Measurements from ENCODE around the gene ZNF26.
"Not testable (repeated sequence)": the region's sequence is repeated elsewhere in the genome, so short reads cannot be mapped to it uniquely, and the experiment has no call there.

Gene ZNF26, protein sequence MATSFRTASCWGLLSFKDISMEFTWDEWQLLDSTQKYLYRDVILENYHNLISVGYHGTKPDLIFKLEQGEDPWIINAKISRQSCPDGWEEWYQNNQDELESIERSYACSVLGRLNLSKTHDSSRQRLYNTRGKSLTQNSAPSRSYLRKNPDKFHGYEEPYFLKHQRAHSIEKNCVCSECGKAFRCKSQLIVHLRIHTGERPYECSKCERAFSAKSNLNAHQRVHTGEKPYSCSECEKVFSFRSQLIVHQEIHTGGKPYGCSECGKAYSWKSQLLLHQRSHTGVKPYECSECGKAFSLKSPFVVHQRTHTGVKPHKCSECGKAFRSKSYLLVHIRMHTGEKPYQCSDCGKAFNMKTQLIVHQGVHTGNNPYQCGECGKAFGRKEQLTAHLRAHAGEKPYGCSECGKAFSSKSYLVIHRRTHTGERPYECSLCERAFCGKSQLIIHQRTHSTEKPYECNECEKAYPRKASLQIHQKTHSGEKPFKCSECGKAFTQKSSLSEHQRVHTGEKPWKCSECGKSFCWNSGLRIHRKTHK

DNA sequence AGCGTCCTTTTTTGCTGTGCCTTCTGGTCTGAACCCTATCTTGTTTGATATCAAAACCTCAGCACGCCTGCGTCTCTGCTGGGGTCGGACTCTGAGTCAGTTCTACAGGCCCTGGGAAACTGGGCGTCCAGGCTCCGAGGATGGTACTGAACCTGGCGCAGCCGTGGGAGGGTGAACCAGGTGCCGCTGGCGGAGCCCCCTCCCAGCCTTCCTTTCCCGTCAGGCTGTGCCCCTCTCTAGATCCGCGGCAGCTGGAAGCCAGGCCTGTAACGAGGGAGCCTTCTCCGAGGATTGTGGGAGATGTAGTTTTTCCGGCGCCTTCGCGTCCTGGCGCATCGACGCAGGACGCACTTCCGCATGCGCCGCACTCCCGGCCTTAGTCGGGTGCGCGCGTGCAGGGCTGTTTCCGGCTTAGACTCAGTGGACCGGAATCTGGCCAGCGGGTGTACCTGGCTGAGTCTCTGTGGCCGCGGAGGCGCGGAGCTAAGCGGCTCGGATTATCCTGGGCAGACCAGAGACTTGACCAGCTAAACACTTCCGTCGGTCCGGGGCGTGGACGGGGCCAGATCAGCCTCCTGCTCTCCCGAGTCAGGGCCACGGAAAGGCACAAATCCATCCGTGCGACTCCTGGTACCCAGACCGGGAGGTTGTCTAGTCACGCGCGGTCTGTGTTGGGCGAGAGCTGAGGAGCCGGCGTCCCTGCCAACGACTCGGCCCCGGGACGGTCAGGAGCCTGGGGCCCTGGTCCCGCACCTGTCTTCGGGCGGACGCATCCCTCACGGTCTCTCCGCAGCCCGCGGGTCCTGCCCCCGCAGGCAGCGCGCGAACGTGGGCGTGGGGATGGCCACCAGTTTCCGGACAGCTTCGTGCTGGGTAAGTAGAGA lies at the start of gene ZNF26:
Gene ZNF26, plus strand, starts transcription at position 367 of the 884 bp plus-strand sequence. Its CDS starts 474 bp downstream, at position 841.
- peak within 1 kb of the TSS; percentile 90 for H3K4me3 ChIP-seq (ENCODE audit: low read depth, low read length)
- TF ChIP-seq, protein P1, sequence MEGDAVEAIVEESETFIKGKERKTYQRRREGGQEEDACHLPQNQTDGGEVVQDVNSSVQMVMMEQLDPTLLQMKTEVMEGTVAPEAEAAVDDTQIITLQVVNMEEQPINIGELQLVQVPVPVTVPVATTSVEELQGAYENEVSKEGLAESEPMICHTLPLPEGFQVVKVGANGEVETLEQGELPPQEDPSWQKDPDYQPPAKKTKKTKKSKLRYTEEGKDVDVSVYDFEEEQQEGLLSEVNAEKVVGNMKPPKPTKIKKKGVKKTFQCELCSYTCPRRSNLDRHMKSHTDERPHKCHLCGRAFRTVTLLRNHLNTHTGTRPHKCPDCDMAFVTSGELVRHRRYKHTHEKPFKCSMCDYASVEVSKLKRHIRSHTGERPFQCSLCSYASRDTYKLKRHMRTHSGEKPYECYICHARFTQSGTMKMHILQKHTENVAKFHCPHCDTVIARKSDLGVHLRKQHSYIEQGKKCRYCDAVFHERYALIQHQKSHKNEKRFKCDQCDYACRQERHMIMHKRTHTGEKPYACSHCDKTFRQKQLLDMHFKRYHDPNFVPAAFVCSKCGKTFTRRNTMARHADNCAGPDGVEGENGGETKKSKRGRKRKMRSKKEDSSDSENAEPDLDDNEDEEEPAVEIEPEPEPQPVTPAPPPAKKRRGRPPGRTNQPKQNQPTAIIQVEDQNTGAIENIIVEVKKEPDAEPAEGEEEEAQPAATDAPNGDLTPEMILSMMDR (IDR thresholded peaks at IDR 0.05; ENCODE audit: borderline replicate concordance, insufficient read depth, low read depth, low read length): no peak

DNA sequence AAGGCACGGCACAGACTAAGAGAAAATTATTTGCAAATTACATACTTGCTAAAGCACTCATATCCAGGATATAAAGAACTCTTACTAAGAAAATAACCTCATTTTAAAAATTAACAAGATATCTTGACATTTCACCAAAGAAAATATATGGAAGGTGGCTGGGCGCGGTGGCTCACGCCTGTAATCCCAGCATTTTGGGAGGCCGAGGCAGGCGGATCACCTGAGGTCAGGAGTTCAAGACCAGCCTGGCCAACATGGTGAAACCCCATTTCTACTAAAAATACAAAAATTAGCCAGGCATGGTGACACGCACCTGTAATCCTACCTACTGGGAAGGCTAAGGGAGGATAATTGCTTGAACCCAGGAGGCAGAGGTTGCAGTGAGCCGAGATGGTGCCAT lies 49.2 kb upstream of the ZNF26 start:
- H3K4me3 ChIP-seq (ENCODE audit: low read depth, low read length): not testable (repeated sequence)

DNA sequence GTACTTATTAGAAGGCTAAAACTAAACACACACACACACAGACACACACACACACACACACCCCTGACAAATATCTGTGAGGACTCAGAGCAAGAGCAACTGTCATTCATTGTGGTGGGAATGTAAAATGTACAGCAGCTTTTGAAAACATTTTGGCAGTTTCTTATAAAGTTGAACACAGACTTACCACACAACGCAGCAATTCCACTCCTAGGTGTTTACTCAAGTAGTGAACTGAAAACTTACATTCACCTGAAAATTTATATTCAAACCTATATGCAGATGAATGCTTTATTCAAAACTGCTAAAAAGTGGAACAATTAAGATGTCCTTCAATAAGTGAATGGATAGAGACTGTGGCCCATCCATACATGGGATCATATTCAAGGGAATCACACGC lies 48.7 kb upstream of the ZNF26 start:
- TF ChIP-seq, protein P1 (IDR thresholded peaks at IDR 0.05; ENCODE audit: borderline replicate concordance, insufficient read depth, low read depth, low read length): no peak
- H3K4me3 ChIP-seq (ENCODE audit: low read depth, low read length): no peak overlapping the region

DNA sequence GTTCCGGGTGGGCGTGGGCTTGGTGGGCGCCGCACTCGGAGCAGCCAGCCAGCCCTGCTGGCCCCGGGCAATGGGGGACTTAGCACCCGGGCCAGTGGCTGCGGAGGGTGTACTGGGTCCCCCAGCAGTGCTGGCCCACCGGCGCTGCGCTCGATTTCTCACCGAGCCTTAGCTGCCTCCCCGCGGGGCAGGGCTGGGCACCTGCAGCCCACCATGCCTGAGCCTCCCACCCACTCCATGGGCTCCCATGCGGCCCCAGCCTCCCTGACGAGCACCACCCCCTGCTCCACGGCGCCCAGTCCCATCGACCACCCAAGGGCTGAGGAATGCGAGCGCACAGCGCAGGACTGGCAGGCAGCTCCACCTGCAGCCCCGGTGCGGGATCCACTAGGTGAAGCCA lies 47.4 kb upstream of the ZNF26 start:
- not testable (repeated sequence) for H3K4me3 ChIP-seq (ENCODE audit: low read depth, low read length)

DNA sequence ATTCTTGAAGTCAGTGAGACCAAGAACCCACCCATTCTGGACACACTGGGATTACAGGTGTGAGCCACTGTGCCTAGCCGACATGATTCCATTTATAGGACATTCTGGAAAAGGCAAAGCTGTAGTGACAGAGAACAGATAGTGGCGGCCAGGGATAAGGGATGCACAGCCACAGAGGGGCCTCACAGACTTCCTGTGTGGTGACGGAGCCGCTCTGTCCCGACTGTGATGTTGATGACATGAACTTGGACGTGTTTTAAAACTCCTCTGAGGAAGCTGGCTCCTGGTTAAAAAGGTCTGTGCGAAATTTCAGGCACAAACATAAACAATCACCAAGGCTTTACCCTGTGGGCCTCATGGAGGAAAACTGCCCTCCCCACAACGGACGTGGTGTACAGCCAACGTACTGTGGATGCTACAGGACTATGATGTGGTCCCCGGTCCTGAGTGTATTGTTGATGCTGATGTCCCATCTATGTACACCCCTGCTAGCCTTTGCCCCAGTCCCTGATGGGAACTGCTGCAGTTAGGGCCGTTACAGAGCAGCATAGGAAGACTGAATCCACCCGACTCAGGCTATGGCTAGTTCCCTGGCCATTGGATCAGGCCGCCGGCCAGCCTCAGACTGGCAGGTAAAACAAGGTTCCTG lies 46.0 kb upstream of the ZNF26 start:
- TF ChIP-seq, protein P1 (IDR thresholded peaks at IDR 0.05; ENCODE audit: borderline replicate concordance, insufficient read depth, low read depth, low read length): no peak

DNA sequence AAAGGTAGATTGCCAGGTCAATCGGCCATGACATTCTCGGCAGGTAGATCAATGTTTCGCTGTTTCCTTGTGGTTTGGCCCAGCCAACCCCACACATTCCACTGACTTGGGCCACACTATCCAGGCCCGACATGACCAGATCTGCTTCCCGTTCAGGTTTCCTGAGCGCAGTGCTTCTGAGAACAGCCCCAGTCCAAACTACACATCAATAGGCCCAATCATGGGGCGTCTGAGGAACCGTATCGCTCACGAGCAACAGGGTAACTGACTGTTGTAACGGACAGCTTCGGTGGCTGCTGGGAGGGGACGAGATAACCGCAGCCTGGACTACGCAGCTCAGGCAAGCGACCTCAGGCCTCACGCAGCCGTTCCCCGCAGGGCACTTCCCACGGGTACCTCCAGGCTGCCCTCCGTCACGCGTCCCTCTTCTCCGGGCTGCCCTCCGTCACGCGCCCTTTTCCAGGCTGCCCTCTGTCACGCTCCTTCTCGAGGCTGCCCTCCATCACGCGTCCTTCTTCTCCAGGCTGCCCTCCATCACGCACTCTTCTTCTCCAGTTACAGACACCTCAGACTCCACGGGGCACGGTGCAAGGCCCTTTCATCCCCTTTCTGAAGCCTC lies 44.7 kb upstream of the ZNF26 start:
- TF ChIP-seq, protein P1 (IDR thresholded peaks at IDR 0.05; ENCODE audit: borderline replicate concordance, insufficient read depth, low read depth, low read length): no peak
- no peak overlapping the region for H3K4me3 ChIP-seq (ENCODE audit: low read depth, low read length)

More for the DNA sequence above, 46.0 kb upstream of the ZNF26 start:
- no peak overlapping the region for H3K4me3 ChIP-seq (ENCODE audit: low read depth, low read length)

DNA sequence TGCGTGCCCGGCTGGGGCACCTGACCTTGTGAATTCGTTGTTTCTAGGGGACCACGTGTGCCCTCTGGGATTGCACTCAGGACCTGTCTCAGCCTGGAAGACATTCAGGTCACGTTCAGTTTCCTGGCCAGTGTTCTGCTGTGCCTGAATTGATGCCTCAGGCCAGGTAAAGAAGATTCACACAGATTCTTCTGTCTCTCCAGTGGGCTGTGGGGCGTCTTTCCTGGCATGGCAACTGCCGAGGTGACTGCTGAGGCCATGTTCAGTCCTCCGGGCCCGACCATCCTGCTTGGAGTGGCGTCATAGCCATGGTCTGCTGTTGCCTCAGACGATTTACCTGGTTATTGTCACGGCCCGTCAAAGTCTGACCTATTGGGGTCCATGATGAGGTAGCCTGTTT lies 43.6 kb upstream of the ZNF26 start:
- H3K4me3 ChIP-seq (ENCODE audit: low read depth, low read length): no peak overlapping the region
- TF ChIP-seq, protein P1 (IDR thresholded peaks at IDR 0.05; ENCODE audit: borderline replicate concordance, insufficient read depth, low read depth, low read length): no peak
